HG03025 (cell line): ENCODE results near the gene TMEM108.

ENCODE experiments used
- ATAC-seq: cut with Tn5 transposase; IDR thresholded peaks from one replicate; pipeline ENCODE4 v1.9.1; 2021; ENCODE audit warnings: mild to moderate bottlenecking, moderate library complexity; ENCODE audit not compliant: unreplicated experiment, low FRiP score

TMEM108 gene

DNA sequence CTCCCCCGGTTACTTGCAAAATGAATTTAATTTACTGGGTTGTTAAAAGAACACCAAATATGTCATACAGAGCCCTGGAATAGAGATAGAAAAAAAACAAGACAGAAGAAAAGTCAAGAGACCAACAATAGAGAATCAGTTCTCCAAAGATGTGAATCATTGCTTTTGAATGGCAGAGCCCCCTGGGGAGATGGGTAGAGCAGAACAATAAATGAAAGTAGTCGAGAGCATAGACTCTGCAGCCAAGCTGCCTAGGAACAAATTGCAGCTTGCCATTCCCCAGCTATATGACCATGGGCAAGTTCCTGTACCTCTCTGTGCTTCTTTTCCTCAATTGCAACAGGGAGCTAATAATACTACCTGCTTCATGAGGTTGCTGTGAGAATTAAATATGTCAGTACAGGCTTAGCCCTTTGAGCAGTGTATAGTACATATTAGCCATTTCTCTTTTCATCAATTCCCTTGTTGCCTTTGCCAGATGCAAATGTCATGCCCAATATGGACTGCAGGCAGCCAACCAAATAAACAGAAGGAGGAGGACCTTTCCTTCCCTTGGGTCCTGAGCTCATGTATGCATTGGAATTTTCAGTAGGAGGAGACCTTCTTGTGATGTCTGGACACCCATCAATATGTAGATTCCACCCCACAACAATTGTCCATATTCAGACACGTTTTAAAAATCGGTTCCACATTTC lies 336.7 kb downstream of the TMEM108 start:
- no peak for ATAC-seq

GRCh38 chr3:133375403-133375745 lies 337.2 kb downstream of the TMEM108 start:
- ATAC-seq = no peak

GRCh38 chr3:133376810-133377209 lies 338.6 kb downstream of the TMEM108 start:
- no peak for ATAC-seq

DNA sequence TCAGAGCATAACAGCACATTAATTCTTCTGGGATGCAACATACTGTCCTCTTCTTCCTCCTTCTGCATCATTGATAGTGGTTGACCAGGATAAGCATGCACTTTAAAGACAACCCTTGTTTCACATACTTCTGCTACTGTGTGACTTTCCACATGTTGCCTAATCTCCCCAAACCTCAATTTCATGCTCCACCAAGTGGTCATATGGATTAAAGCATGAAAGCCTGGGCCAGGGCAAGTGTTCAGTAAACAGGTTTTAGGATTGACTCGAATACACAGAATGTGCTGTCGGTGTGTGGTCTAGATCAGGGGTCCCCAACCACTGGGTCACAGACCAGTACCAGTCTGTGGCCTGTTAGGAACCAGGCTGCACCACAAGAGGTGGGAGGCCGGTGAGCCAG lies 339.2 kb downstream of the TMEM108 start:
- no peak for ATAC-seq

GRCh38 chr3:133379926-133380325 lies 341.7 kb downstream of the TMEM108 start:
- no peak for ATAC-seq

DNA sequence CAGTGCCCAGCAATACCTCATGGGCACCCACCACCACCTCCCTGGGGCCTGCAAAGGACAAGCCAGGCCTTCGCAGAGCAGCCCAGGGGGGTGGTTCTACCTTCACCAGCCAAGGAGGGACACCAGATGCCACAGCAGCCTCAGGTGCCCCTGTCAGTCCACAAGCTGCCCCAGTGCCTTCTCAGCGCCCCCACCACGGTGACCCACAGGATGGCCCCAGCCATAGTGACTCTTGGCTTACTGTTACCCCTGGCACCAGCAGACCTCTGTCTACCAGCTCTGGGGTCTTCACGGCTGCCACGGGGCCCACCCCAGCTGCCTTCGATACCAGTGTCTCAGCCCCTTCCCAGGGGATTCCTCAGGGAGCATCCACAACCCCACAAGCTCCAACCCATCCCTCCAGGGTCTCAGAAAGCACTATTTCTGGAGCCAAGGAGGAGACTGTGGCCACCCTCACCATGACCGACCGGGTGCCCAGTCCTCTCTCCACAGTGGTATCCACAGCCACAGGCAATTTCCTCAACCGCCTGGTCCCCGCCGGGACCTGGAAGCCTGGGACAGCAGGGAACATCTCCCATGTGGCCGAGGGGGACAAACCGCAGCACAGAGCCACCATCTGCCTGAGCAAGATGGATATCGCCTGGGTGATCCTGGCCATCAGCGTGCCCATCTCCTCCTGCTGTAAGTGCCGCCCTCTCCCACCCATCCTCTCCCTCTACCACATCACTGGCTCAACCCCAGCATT lies 342.5 kb downstream of the TMEM108 start:
- ATAC-seq = no peak

- no peak for ATAC-seq
These were observed 343.3 kb downstream of the TMEM108 start for GRCh38 chr3:133381346-133382109.

DNA sequence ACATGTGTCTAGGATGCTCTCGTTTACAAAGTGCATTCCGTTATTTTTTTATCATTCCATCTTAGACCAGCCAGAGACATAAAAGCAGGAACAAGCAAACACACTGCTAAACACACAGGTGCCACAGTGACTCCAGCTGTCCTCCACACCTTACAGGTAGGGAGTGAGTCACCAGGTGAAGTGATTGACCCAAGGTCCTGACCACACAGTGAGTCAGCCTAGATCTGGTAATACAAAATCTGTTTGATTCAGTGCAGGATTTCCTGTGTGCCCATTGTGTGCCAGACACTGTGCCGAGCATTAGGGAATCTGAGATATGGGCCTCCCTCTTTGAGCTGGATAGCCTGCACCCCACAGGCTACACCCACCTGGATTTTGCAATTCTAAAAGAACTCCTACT lies 345.0 kb downstream of the TMEM108 start:
- ATAC-seq = no peak

- no peak for ATAC-seq
These were observed 345.6 kb downstream of the TMEM108 start for GRCh38 chr3:133383741-133384140.

DNA sequence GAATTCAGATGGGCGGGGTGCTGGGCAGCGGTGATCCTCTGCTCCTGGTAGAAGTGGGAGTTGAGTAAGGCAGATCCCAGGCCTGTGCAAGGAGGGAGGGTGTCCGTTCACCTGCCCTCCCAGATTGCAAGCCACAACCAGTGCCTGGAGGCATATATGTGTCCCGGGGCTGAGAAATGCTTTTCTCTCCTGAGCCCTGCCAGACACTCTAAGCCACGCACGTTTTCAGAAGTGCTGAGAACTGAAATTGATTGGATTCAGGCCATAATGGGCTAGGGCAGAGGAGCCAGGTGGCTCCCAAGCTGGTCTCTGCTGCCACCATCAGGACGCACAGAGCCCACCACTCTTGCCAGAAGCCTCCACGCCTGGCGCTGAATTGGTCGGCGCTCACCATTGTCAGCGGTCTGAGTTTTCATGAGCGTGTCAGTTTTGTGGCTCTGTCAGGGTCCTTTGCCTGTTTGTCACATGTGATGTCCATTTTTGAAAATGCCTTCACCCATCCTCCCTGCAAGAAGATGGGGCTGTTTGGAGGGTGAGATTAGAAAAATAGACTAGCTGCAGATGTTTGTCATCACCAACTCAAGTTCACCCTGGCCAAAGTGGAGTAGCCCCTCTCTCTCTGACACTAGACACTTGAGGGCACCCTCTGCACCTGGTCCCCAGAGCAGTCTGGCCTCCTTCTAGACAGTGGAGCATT lies 346.3 kb downstream of the TMEM108 start:
- no peak for ATAC-seq

DNA sequence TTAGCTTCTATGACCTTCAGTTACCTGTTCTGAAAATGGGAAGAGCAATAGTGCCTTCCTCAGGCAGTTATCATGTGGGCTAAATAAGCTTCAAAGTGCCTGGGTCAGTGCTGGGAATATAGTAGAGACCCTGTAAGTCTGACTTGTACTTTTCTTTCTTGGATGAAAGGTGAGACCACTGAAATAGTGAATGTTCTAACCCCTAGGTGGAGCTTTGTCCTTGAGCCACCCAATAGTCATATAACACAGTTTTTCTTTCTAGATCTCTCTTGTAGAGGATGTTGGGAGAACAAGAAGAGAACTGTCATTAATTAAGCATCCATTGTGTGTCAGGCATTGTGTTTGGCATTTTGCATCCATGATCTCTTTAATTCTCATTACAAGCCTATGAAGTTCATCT lies 348.7 kb downstream of the TMEM108 start:
- no peak for ATAC-seq

GRCh38 chr3:133387341-133387740 lies 349.1 kb downstream of the TMEM108 start:
- ATAC-seq = no peak

GRCh38 chr3:133388696-133389395 lies 350.7 kb downstream of the TMEM108 start:
- no peak for ATAC-seq

- ATAC-seq = no peak
These were observed 352.5 kb downstream of the TMEM108 start for GRCh38 chr3:133390715-133391114.

- ATAC-seq = no peak
These were observed 355.0 kb downstream of the TMEM108 start for GRCh38 chr3:133393204-133393603.

- ATAC-seq = no peak
These were observed 355.7 kb downstream of the TMEM108 start for GRCh38 chr3:133393691-133394474.

GRCh38 chr3:133394561-133395311 lies 356.5 kb downstream of the TMEM108 start:
- no peak for ATAC-seq

DNA sequence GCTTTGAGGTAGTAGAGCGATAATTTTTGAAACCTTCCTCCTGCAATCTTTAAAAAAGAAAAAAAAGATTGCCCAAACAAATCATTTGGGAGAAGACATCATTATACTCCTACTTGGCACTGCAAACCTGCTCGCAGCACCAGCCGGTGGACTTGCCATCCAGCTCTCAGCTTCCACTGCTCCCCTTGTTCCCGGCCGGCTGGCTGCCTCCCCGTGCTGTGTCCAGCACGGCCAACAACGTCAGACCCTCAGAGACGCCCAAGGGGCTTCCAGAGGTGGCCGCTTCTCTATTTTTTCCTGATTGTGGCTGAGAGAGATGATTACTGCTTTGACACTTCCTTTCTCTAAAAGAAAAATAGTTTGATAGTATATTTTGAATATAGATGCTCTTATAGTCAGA lies 358.7 kb downstream of the TMEM108 start:
- ATAC-seq = no peak

GRCh38 chr3:133400006-133400515 lies 361.9 kb downstream of the TMEM108 start, which contains the start of gene BFSP2:
Gene BFSP2, plus strand, starts transcription at chr3:133400056. Its CDS starts 28 bp downstream, at chr3:133400084.
- ATAC-seq = no peak
